Stomach smooth muscle (tissue), 2 donors: ENCODE results near the gene ZMYND10.

ENCODE experiments used
- H3K27ac ChIP-seq: one replicate; pipeline ENCODE4 v1.7.0; 2013; ENCODE audit warnings: mild to moderate bottlenecking, low read length, inconsistent platforms
- H3K27me3 ChIP-seq, 2 donors: one replicate each; pipeline ENCODE4 v1.7.0; 2013; ENCODE audit warnings: low read length in 2 of 2; ENCODE audit not compliant: insufficient read depth in 2 of 2, control insufficient read depth in 1 of 2
- H3K36me3 ChIP-seq, 2 donors: one replicate each; pipeline ENCODE4 v1.7.0; 2013; ENCODE audit warnings: low read length in 2 of 2; ENCODE audit not compliant: control insufficient read depth in 2 of 2, insufficient read depth in 2 of 2
- H3K4me1 ChIP-seq: one replicate; pipeline ENCODE4 v1.7.0; 2013; ENCODE audit warnings: low read length; ENCODE audit not compliant: control insufficient read depth, insufficient read depth
- H3K4me3 ChIP-seq, 2 donors: one replicate each; pipeline ENCODE4 v1.7.0; 2013; ENCODE audit warnings: low read length in 2 of 2
- H3K9ac ChIP-seq, 2 donors: one replicate each; pipeline ENCODE4 v1.7.0; 2013; ENCODE audit warnings: low read length in 2 of 2, mild to moderate bottlenecking in 1 of 2
- H3K9me3 ChIP-seq, 2 donors: one replicate each; pipeline ENCODE4 v1.7.0; 2013; ENCODE audit warnings: low read length in 2 of 2; ENCODE audit not compliant: control insufficient read depth in 2 of 2
- donor health status: healthy.
- donor health status: Pancreatic carcinoma.

Gene ZMYND10

GRCh38 chr3:50345586-50346234 is at the start of gene ZMYND10:
TSS of gene ZMYND10 (minus strand) at chr3:50345732. CDS start at chr3:50345579, 153 bp downstream.
- Histone ChIP-seq H3K4me3 (peak within 1 kb of the TSS; percentile 33 to 69), H3K36me3 (peaks cover 0 to 14% of the 10 kb centered on the region in 2 donors), H3K9ac (peak within 1 kb of the TSS; percentile 36 to 46), H3K27ac (no peak within 1 kb of the TSS), H3K27me3 (peaks cover 3 to 4% of the 10 kb centered on the region in 2 donors), H3K4me1 (peaks cover 40% of the 10 kb centered on the region), H3K9me3 (no peaks in the 10 kb centered on the region)

- no peaks in the 10 kb centered on the region for H3K36me3 ChIP-seq
- no peak overlapping the region for H3K9ac ChIP-seq
- H3K27me3 ChIP-seq, result no peaks in the 10 kb centered on the region
- H3K27ac ChIP-seq, result no peak overlapping the region
- peaks cover 8% of the 10 kb centered on the region for H3K4me1 ChIP-seq
- H3K9me3 ChIP-seq, result no peaks in the 10 kb centered on the region
- H3K4me3 ChIP-seq, result no peak overlapping the region
These were observed 47.5 kb upstream of the ZMYND10 start for GRCh38 chr3:50393061-50393460.

GRCh38 chr3:50392101-50392715 is 46.7 kb upstream of the ZMYND10 start:
- Histone ChIP-seq H3K27me3 (no peaks in the 10 kb centered on the region), H3K4me3 (no peak overlapping the region), H3K4me1 (peaks cover 8% of the 10 kb centered on the region), H3K9ac (no peak overlapping the region), H3K36me3 (no peaks in the 10 kb centered on the region), H3K9me3 (no peaks in the 10 kb centered on the region), H3K27ac (no peak overlapping the region)

- Histone ChIP-seq H3K27ac (no peak overlapping the region), H3K9ac (no peak overlapping the region)
These were observed 45.1 kb upstream of the ZMYND10 start for GRCh38 chr3:50390508-50391224.

GRCh38 chr3:50389414-50389767 is 43.9 kb upstream of the ZMYND10 start:
- Histone ChIP-seq H3K4me1 (peaks cover 8% of the 10 kb centered on the region), H3K4me3 (no peak overlapping the region), H3K27ac (no peak overlapping the region)

More at GRCh38 chr3:50390508-50391224, 45.1 kb upstream of the ZMYND10 start:
- peaks cover 8% of the 10 kb centered on the region for H3K4me1 ChIP-seq
- no peaks in the 10 kb centered on the region for H3K9me3 ChIP-seq
- H3K27me3 ChIP-seq, result no peaks in the 10 kb centered on the region
- H3K36me3 ChIP-seq, result no peaks in the 10 kb centered on the region
- no peak overlapping the region for H3K4me3 ChIP-seq

GRCh38 chr3:50388720-50389413 is 43.3 kb upstream of the ZMYND10 start:
- no peaks in the 10 kb centered on the region for H3K36me3 ChIP-seq

More at GRCh38 chr3:50389414-50389767, 43.9 kb upstream of the ZMYND10 start:
- no peak overlapping the region for H3K9ac ChIP-seq
- no peaks in the 10 kb centered on the region for H3K9me3 ChIP-seq
- H3K27me3 ChIP-seq, result no peaks in the 10 kb centered on the region
- no peaks in the 10 kb centered on the region for H3K36me3 ChIP-seq

GRCh38 chr3:50388016-50388719 is 42.6 kb upstream of the ZMYND10 start:
- H3K27me3 ChIP-seq, result no peaks in the 10 kb centered on the region
- no peak overlapping the region for H3K4me3 ChIP-seq
- H3K27ac ChIP-seq, result no peak overlapping the region
- H3K36me3 ChIP-seq, result no peaks in the 10 kb centered on the region
- peaks cover 8% of the 10 kb centered on the region for H3K4me1 ChIP-seq
- no peaks in the 10 kb centered on the region for H3K9me3 ChIP-seq
- H3K9ac ChIP-seq, result no peak overlapping the region

More at GRCh38 chr3:50388720-50389413, 43.3 kb upstream of the ZMYND10 start:
- no peaks in the 10 kb centered on the region for H3K27me3 ChIP-seq
- no peaks in the 10 kb centered on the region for H3K9me3 ChIP-seq
- no peak overlapping the region for H3K27ac ChIP-seq
- H3K4me3 ChIP-seq, result no peak overlapping the region
- no peak overlapping the region for H3K9ac ChIP-seq
- peaks cover 8% of the 10 kb centered on the region for H3K4me1 ChIP-seq

- no peaks in the 10 kb centered on the region for H3K36me3 ChIP-seq
- H3K9me3 ChIP-seq, result no peaks in the 10 kb centered on the region
- H3K4me1 ChIP-seq, result peaks cover 2% of the 10 kb centered on the region
- H3K27me3 ChIP-seq, result no peaks in the 10 kb centered on the region
- no peak overlapping the region for H3K27ac ChIP-seq
- no peak overlapping the region for H3K4me3 ChIP-seq
- H3K9ac ChIP-seq, result no peak overlapping the region
These were observed 40.2 kb upstream of the ZMYND10 start for GRCh38 chr3:50385754-50386153.

- no peaks in the 10 kb centered on the region for H3K9me3 ChIP-seq
- no peaks in the 10 kb centered on the region for H3K4me1 ChIP-seq
- H3K4me3 ChIP-seq, result no peak overlapping the region
- H3K27me3 ChIP-seq, result no peaks in the 10 kb centered on the region
- H3K36me3 ChIP-seq, result no peaks in the 10 kb centered on the region
- H3K27ac ChIP-seq, result no peak overlapping the region
- H3K9ac ChIP-seq, result no peak overlapping the region
These were observed 38.2 kb upstream of the ZMYND10 start for GRCh38 chr3:50383750-50384149.

- Histone ChIP-seq H3K36me3 (no peaks in the 10 kb centered on the region), H3K27ac (no peak overlapping the region)
These were observed 37.2 kb upstream of the ZMYND10 start for GRCh38 chr3:50382722-50383121.

More at GRCh38 chr3:50382722-50383121, 37.2 kb upstream of the ZMYND10 start:
- H3K4me1 ChIP-seq, result no peaks in the 10 kb centered on the region
- H3K9ac ChIP-seq, result no peak overlapping the region
- H3K4me3 ChIP-seq, result no peak overlapping the region
- H3K9me3 ChIP-seq, result no peaks in the 10 kb centered on the region
- no peaks in the 10 kb centered on the region for H3K27me3 ChIP-seq
